WI38 (cell line): Measurements from ENCODE around the gene CCDC82.

Experiments used
- H3K4me3 ChIP-seq: 2 replicates; pipeline ENCODE4 v1.5.1; 2011; ENCODE audit warnings: low read depth, mild to moderate bottlenecking, control low read depth, low read length
- CTCF ChIP-seq: IDR thresholded peaks from 2 replicates; pipeline ENCODE4 v1.5.1; 2012; ENCODE audit warnings: low read depth, mild to moderate bottlenecking, control low read depth, low read length

CCDC82 gene

GRCh38 chr11:96334219-96334618 is 55.5 kb downstream of the CCDC82 start:
- no peak for TF ChIP-seq CTCF
- no peak overlapping the region for H3K4me3 ChIP-seq

GRCh38 chr11:96333191-96333719 is 56.5 kb downstream of the CCDC82 start:
- TF ChIP-seq CTCF = no peak
- no peak overlapping the region for H3K4me3 ChIP-seq

GRCh38 chr11:96332126-96332771 is 57.5 kb downstream of the CCDC82 start:
- no peak for TF ChIP-seq CTCF

GRCh38 chr11:96331699-96332116 is 58.0 kb downstream of the CCDC82 start:
- no peak for TF ChIP-seq CTCF
- H3K4me3 ChIP-seq = no peak overlapping the region

More at GRCh38 chr11:96332126-96332771, 57.5 kb downstream of the CCDC82 start:
- no peak overlapping the region for H3K4me3 ChIP-seq

- no peak overlapping the region for H3K4me3 ChIP-seq
- no peak for TF ChIP-seq CTCF
Measured at GRCh38 chr11:96330511-96330859, 59.2 kb downstream of the CCDC82 start.

GRCh38 chr11:96329855-96330510 is 59.7 kb downstream of the CCDC82 start:
- H3K4me3 ChIP-seq = no peak overlapping the region
- no peak for TF ChIP-seq CTCF

GRCh38 chr11:96329419-96329818 is 60.3 kb downstream of the CCDC82 start:
- no peak for TF ChIP-seq CTCF
- H3K4me3 ChIP-seq = no peak overlapping the region
